ENCODE results near the gene AMOTL1.

Gene AMOTL1

DNA sequence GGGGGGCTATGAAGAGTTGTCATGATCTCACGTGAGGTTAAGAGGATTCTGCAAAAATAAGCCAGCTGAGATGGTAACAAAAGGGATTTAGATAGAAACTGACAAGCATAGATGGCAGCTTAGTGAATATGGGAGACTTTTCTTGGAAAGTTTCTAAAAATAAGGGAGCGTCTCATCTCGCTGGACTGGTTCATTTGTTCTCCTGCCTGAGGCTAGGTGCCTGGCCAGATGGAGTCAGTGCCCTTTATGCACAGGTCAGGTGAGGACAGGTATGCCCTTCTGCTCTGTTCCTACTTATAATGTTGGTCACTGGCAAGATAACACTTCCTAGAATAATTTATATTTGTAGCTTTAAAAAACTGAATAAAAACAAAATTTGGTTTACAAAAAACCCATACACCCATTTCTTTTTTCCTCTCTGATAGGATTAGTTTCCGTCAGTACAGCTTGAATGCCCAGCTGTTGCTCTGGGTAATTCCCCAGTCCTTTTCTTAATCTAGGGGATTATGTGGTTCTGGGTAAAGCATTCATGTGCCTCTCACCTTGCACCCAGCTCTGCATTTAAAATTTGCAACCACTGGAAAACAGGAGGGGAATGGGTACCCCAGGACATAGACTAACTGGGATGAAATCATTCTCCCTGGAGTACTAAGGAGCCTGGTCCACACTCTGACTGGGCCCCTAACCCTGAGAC is 90.0 kb downstream of the AMOTL1 start:
- H3K9me3 ChIP-seq (ENCODE audit: insufficient read depth, low read length, severe bottlenecking), result no peaks in the 10 kb centered on the region
- no peak overlapping the region for H2AFZ ChIP-seq (ENCODE audit: low read depth, low read length)
- no peak overlapping the region for H3K4me2 ChIP-seq (ENCODE audit: insufficient read depth, low read length)
- no peaks in the 10 kb centered on the region for H3K36me3 ChIP-seq (ENCODE audit: insufficient read depth, low read length)
- no peak for DNase-seq
- peaks cover 3% of the 10 kb centered on the region for H3K27me3 ChIP-seq (ENCODE audit: insufficient read depth, low read length, poor library complexity)
- H3K4me1 ChIP-seq (ENCODE audit: insufficient read depth, low read length), result no peaks in the 10 kb centered on the region
- no peak overlapping the region for H3K9ac ChIP-seq (ENCODE audit: low read depth, low read length)
- no peaks in the 10 kb centered on the region for H4K20me1 ChIP-seq (ENCODE audit: insufficient read depth, low read length)
- H3K4me3 ChIP-seq (ENCODE audit: low read depth in 1 of 2, low read length in 2 of 2), result no peak overlapping the region
- no peak for ATAC-seq (ENCODE audit: insufficient read depth, low read depth)
- TF ChIP-seq, protein P1, sequence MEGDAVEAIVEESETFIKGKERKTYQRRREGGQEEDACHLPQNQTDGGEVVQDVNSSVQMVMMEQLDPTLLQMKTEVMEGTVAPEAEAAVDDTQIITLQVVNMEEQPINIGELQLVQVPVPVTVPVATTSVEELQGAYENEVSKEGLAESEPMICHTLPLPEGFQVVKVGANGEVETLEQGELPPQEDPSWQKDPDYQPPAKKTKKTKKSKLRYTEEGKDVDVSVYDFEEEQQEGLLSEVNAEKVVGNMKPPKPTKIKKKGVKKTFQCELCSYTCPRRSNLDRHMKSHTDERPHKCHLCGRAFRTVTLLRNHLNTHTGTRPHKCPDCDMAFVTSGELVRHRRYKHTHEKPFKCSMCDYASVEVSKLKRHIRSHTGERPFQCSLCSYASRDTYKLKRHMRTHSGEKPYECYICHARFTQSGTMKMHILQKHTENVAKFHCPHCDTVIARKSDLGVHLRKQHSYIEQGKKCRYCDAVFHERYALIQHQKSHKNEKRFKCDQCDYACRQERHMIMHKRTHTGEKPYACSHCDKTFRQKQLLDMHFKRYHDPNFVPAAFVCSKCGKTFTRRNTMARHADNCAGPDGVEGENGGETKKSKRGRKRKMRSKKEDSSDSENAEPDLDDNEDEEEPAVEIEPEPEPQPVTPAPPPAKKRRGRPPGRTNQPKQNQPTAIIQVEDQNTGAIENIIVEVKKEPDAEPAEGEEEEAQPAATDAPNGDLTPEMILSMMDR (IDR thresholded peaks at IDR 0.05; ENCODE audit: borderline replicate concordance, extremely low read depth, low read length, poor library complexity, severe bottlenecking), result no peak
- no peak for TF ChIP-seq EZH2 (IDR thresholded peaks at IDR 0.05; ENCODE audit: borderline replicate concordance, low read depth, low read length, severe bottlenecking)
- H3K27ac ChIP-seq (ENCODE audit: low read length), result no peak overlapping the region
- no peaks in the 10 kb centered on the region for H3K79me2 ChIP-seq (ENCODE audit: insufficient read depth, low read length)

DNA sequence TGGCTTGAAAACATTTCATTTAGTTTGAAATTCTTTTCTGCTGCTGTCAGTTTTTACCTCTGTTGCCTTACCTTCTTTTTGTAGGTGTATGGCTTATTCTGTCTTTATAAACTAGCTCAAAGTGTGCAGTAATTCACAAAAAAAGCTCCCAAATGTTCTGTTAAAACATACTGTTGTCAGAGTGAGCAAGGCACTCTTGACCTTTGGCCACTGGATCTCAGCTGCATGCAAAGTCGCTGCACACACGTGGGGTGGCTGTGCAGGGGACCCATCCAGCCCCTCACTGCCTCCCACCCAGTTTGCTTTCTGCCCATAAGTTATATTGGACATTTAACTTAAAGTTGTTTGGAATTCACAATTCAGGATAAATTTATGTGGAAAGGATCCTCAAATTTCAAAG is 92.2 kb downstream of the AMOTL1 start:
- TF ChIP-seq, protein P1 (IDR thresholded peaks at IDR 0.05; ENCODE audit: borderline replicate concordance, extremely low read depth, low read length, poor library complexity, severe bottlenecking), result no peak
- no peak for TF ChIP-seq EZH2 (IDR thresholded peaks at IDR 0.05; ENCODE audit: borderline replicate concordance, low read depth, low read length, severe bottlenecking)
- Histone ChIP-seq H3K9ac (ENCODE audit: low read depth, low read length) (no peak overlapping the region), H3K79me2 (ENCODE audit: insufficient read depth, low read length) (no peaks in the 10 kb centered on the region), H2AFZ (ENCODE audit: low read depth, low read length) (no peak overlapping the region), H3K4me3 (ENCODE audit: low read depth in 1 of 2, low read length in 2 of 2) (no peak overlapping the region), H4K20me1 (ENCODE audit: insufficient read depth, low read length) (no peaks in the 10 kb centered on the region), H3K27me3 (ENCODE audit: insufficient read depth, low read length, poor library complexity) (peaks cover 3% of the 10 kb centered on the region), H3K9me3 (ENCODE audit: insufficient read depth, low read length, severe bottlenecking) (no peaks in the 10 kb centered on the region), H3K4me1 (ENCODE audit: insufficient read depth, low read length) (no peaks in the 10 kb centered on the region), H3K4me2 (ENCODE audit: insufficient read depth, low read length) (no peak overlapping the region), H3K27ac (ENCODE audit: low read length) (no peak overlapping the region), H3K36me3 (ENCODE audit: insufficient read depth, low read length) (no peaks in the 10 kb centered on the region)
- DNase-seq, result no peak
- no peak for ATAC-seq (ENCODE audit: insufficient read depth, low read depth)

DNA sequence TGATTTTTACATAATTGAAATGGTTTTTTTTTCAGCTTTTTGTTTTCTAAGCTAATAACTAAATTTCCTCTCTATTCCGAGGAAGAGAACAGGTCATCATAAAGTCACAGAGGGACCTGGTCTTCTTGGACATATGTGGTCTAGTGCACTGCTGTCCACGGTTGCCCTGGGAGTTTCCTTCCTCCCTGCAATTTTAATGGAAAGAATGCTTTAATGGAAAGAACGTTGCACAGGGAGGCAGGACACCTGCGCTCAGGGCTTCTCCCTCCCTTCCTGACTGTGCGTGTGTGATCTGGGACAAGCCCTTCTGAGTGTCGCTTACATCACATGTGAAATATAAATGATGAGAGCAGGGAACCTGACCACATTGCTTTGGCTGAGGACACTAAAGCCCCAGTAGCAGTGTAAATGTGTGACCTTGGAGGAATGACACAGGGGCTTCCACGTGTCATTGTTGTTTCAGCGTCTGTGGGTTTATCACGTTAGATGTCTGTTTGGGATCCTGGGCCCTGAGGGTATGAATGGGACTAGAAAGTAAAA is 93.2 kb downstream of the AMOTL1 start:
- Histone ChIP-seq H3K9ac (ENCODE audit: low read depth, low read length) (no peak overlapping the region), H3K4me3 (ENCODE audit: low read depth in 1 of 2, low read length in 2 of 2) (no peak overlapping the region), H3K4me2 (ENCODE audit: insufficient read depth, low read length) (no peak overlapping the region), H3K36me3 (ENCODE audit: insufficient read depth, low read length) (no peaks in the 10 kb centered on the region), H2AFZ (ENCODE audit: low read depth, low read length) (no peak overlapping the region), H3K4me1 (ENCODE audit: insufficient read depth, low read length) (no peaks in the 10 kb centered on the region), H3K79me2 (ENCODE audit: insufficient read depth, low read length) (no peaks in the 10 kb centered on the region), H3K27me3 (ENCODE audit: insufficient read depth, low read length, poor library complexity) (peaks cover 3% of the 10 kb centered on the region), H3K27ac (ENCODE audit: low read length) (no peak overlapping the region), H4K20me1 (ENCODE audit: insufficient read depth, low read length) (no peaks in the 10 kb centered on the region), H3K9me3 (ENCODE audit: insufficient read depth, low read length, severe bottlenecking) (no peaks in the 10 kb centered on the region)
- no peak for TF ChIP-seq EZH2 (IDR thresholded peaks at IDR 0.05; ENCODE audit: borderline replicate concordance, low read depth, low read length, severe bottlenecking)
- TF ChIP-seq, protein P1 (IDR thresholded peaks at IDR 0.05; ENCODE audit: borderline replicate concordance, extremely low read depth, low read length, poor library complexity, severe bottlenecking), result no peak
- DNase-seq, result no peak
- ATAC-seq (ENCODE audit: insufficient read depth, low read depth), result no peak
